GM12878 (cell line): ENCODE data around the gene VPS45. TPM values are rescaled to one million over a fixed set of nuclear protein-coding genes. Genes with fewer than 3 reads are reported as not detected.

Experiments
- BHLHE40 ChIP-seq, 2 experiments: fragments of 450-650 bp in 1 of 2; IDR thresholded peaks; 2 replicates each; pipeline ENCODE4 v1.6.1; 2011 to 2017; ENCODE audit warnings: low read depth in 2 of 2, borderline replicate concordance in 1 of 2, improper control_type of control experiment in 1 of 2, low read length in 1 of 2, mild to moderate bottlenecking in 1 of 2
- EED ChIP-seq: sonication (generic); IDR thresholded peaks from 2 replicates; pipeline ENCODE4 v1.6.1; 2016; ENCODE audit warnings: antibody characterized with exemption, low read depth
- ETV6 ChIP-seq, 2 experiments: fragments of 450-650 bp in 1 of 2; IDR thresholded peaks in 1 of 2; conservative IDR thresholded peaks in 1 of 2; 2 replicates each; pipeline ENCODE4 v1.6.1; 2014; ENCODE audit warnings: antibody characterized with exemption in 1 of 2, borderline replicate concordance in 1 of 2, low read depth in 1 of 2, mild to moderate bottlenecking in 1 of 2, moderate library complexity in 1 of 2
- FOS ChIP-seq: IDR thresholded peaks from 3 replicates; pipeline ENCODE4 v1.6.1; 2011; ENCODE audit warnings: borderline replicate concordance; ENCODE audit not compliant: insufficient read length; ENCODE audit errors: extremely low read depth
- GATAD2B ChIP-seq: fragments of 450-650 bp; conservative IDR thresholded peaks from 2 replicates; pipeline ENCODE4 v1.6.1; 2017; ENCODE audit warnings: low read depth, mild to moderate bottlenecking, moderate library complexity
- IKZF2 ChIP-seq, 2 experiments: fragments of 450-650 bp; IDR thresholded peaks; 2 replicates each; pipeline ENCODE4 v1.6.1; 2017; ENCODE audit warnings: mild to moderate bottlenecking in 2 of 2, moderate library complexity in 2 of 2
- KLF5 ChIP-seq: fragments of 450-650 bp; IDR thresholded peaks from 2 replicates; pipeline ENCODE4 v1.6.1; 2014; ENCODE audit warnings: mild to moderate bottlenecking; ENCODE audit not compliant: partially characterized antibody
- NBN ChIP-seq: fragments of 450-650 bp; IDR thresholded peaks from 2 replicates; pipeline ENCODE4 v1.6.1; 2016
- NR2C1 ChIP-seq: fragments of 450-650 bp; IDR thresholded peaks from 2 replicates; pipeline ENCODE4 v1.6.1; 2017; ENCODE audit warnings: antibody characterized with exemption, mild to moderate bottlenecking, moderate library complexity
- SUPT20H ChIP-seq: IDR thresholded peaks from 2 replicates; pipeline ENCODE4 v1.6.1; 2011; ENCODE audit warnings: low read depth, mild to moderate bottlenecking, low read length, moderate library complexity, borderline replicate concordance; ENCODE audit not compliant: control insufficient read depth
- YY1 ChIP-seq: IDR thresholded peaks from 2 replicates; pipeline ENCODE4 v1.6.1; 2011; ENCODE audit warnings: low read depth, mild to moderate bottlenecking, low read length
- polyA plus RNA-seq, 11 experiments: library from polyadenylated mRNA; depleted of rRNA in 4 of 11; unstranded in 6 of 11; stranded (reverse) in 5 of 11; fragments of >200 nt; fragmentation: Nextera tagmentation in 4 of 11; fragmentation: Illumina TruSeq in 1 of 11; extraction: Ambion mirVana in 4 of 11; extraction: Trizol in 1 of 11; gene quantifications; 1 replicate in 1 of 11; 2 replicates in 10 of 11; pipeline versions ENCODE4 v1.2.1 to v1.2.3, GENCODE V29; 2011 to 2016; ENCODE audit warnings: inconsistent platforms in 2 of 11, missing spikeins in 2 of 11, low read depth in 1 of 11
- total RNA-seq, 4 experiments: library from RNA; depleted of rRNA in 3 of 4; stranded (reverse); fragments of >200 nt in 3 of 4; fragmentation: Illumina TruSeq in 1 of 4; extraction: Trizol in 1 of 4; gene quantifications; 2 replicates each; pipeline versions ENCODE4 v1.2.1 to v1.2.3, GENCODE V29; 2013 to 2021
- TF ChIP-seq, protein P1 (sequence below): IDR thresholded peaks from 2 replicates; pipeline ENCODE4 v1.6.1; 2012; ENCODE audit warnings: mild to moderate bottlenecking, low read depth, low read length
- TF ChIP-seq, protein P2 (sequence below): fragments of 450-650 bp; IDR thresholded peaks from 2 replicates; pipeline ENCODE4 v1.6.1; 2017; ENCODE audit warnings: mild to moderate bottlenecking, moderate library complexity
- TF ChIP-seq, protein P3 (sequence below): fragments of 450-650 bp; formaldehyde crosslinking; IDR thresholded peaks from 2 replicates; pipeline ENCODE4 v1.5.0; 2022; ENCODE audit warnings: mild to moderate bottlenecking, missing genetic modification characterization
- TF ChIP-seq, protein P4 (sequence below): IDR thresholded peaks from 2 replicates; pipeline ENCODE4 v1.6.1; 2011; ENCODE audit warnings: low read depth, low read length, improper control_type of control experiment, borderline replicate concordance

VPS45 gene
- total and polyA plus RNA-seq, 10 of the 15 experiments (the other 5 are each of a cell fraction or from before 2014, with no cell fraction given): 24.4 to 48.7 (median 34.5) TPM

DNA sequence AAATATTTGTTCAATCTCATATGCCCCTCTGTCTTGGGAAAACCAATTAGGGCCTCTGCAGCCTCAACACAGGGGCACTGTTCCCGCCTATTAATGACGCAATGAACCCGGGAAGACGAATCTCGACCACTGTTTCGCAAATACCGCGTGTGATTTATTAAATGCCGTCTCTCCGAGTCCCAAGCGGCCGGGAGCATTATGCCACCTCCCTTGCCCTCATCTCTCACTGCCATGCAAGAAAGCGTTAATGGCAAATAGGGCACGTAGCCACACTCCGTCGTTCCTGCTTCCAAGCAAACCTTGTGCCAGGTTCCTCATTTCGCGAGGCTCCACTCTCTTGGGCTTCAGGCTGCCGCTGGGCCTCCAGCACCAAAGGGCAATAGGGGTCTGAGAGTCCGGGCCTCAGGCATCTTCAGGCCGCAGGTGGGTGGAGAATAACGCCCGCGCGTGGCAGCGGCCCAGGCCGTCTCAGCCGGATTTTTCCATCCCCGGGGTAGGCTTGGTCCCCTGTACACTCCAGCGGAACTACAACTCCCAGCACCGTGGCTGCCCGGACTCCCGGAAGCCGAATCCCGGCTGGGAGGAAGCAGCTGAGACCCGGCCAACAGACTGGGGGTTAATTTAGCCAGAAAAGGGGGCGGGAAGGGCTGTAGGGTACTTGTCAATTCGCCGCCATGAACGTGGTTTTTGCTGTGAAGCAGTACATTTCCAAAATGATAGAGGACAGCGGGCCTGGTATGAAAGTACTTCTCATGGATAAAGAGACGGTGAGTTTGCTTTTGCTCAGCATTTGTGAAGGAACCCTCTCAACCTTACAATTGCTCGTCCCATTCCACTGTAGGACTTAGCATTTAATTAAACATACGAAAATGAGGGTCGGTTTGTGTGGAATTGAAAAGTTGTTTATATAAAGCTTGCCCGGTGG, at the start of gene VPS45 (continued):
- peak; percentile 59 to 67 for TF ChIP-seq IKZF2 (IDR thresholded peaks at IDR 0.05)
- peak; percentile 70; the same call in 1 of the 2 replicates for TF ChIP-seq EED
- TF ChIP-seq KLF5: peak; percentile 91
- TF ChIP-seq, protein P1, sequence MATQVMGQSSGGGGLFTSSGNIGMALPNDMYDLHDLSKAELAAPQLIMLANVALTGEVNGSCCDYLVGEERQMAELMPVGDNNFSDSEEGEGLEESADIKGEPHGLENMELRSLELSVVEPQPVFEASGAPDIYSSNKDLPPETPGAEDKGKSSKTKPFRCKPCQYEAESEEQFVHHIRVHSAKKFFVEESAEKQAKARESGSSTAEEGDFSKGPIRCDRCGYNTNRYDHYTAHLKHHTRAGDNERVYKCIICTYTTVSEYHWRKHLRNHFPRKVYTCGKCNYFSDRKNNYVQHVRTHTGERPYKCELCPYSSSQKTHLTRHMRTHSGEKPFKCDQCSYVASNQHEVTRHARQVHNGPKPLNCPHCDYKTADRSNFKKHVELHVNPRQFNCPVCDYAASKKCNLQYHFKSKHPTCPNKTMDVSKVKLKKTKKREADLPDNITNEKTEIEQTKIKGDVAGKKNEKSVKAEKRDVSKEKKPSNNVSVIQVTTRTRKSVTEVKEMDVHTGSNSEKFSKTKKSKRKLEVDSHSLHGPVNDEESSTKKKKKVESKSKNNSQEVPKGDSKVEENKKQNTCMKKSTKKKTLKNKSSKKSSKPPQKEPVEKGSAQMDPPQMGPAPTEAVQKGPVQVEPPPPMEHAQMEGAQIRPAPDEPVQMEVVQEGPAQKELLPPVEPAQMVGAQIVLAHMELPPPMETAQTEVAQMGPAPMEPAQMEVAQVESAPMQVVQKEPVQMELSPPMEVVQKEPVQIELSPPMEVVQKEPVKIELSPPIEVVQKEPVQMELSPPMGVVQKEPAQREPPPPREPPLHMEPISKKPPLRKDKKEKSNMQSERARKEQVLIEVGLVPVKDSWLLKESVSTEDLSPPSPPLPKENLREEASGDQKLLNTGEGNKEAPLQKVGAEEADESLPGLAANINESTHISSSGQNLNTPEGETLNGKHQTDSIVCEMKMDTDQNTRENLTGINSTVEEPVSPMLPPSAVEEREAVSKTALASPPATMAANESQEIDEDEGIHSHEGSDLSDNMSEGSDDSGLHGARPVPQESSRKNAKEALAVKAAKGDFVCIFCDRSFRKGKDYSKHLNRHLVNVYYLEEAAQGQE: 0 out of 2 replicates have a peak, but pooled peaks have one; percentile 24
- no peak for TF ChIP-seq FOS
- TF ChIP-seq NR2C1: peak; percentile 54; the same call in 1 of the 2 replicates
- TF ChIP-seq BHLHE40 (IDR thresholded peaks at IDR 0.05; ENCODE audit: borderline replicate concordance in 1 of 2, low read depth in 2 of 2, low read length in 1 of 2): peak in 1 of 2 experiments; percentile 66; a peak in 2 of 4 replicates
- peak; percentile 61; the same call in 1 of the 2 replicates for TF ChIP-seq GATAD2B
- TF ChIP-seq NBN: peak; percentile 86; the same call in 1 of the 2 replicates
- TF ChIP-seq ETV6 (conservative IDR thresholded peaks at IDR 0.05 in 1 of 2, IDR thresholded peaks at IDR 0.05 in 1 of 2; ENCODE audit: borderline replicate concordance in 1 of 2, low read depth in 1 of 2): peak in 1 of 2 experiments; percentile 27; a peak in 1 of 4 replicates
- TF ChIP-seq, protein P2, sequence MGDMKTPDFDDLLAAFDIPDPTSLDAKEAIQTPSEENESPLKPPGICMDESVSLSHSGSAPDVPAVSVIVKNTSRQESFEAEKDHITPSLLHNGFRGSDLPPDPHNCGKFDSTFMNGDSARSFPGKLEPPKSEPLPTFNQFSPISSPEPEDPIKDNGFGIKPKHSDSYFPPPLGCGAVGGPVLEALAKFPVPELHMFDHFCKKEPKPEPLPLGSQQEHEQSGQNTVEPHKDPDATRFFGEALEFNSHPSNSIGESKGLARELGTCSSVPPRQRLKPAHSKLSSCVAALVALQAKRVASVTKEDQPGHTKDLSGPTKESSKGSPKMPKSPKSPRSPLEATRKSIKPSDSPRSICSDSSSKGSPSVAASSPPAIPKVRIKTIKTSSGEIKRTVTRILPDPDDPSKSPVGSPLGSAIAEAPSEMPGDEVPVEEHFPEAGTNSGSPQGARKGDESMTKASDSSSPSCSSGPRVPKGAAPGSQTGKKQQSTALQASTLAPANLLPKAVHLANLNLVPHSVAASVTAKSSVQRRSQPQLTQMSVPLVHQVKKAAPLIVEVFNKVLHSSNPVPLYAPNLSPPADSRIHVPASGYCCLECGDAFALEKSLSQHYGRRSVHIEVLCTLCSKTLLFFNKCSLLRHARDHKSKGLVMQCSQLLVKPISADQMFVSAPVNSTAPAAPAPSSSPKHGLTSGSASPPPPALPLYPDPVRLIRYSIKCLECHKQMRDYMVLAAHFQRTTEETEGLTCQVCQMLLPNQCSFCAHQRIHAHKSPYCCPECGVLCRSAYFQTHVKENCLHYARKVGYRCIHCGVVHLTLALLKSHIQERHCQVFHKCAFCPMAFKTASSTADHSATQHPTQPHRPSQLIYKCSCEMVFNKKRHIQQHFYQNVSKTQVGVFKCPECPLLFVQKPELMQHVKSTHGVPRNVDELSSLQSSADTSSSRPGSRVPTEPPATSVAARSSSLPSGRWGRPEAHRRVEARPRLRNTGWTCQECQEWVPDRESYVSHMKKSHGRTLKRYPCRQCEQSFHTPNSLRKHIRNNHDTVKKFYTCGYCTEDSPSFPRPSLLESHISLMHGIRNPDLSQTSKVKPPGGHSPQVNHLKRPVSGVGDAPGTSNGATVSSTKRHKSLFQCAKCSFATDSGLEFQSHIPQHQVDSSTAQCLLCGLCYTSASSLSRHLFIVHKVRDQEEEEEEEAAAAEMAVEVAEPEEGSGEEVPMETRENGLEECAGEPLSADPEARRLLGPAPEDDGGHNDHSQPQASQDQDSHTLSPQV: no peak
- TF ChIP-seq, protein P3, sequence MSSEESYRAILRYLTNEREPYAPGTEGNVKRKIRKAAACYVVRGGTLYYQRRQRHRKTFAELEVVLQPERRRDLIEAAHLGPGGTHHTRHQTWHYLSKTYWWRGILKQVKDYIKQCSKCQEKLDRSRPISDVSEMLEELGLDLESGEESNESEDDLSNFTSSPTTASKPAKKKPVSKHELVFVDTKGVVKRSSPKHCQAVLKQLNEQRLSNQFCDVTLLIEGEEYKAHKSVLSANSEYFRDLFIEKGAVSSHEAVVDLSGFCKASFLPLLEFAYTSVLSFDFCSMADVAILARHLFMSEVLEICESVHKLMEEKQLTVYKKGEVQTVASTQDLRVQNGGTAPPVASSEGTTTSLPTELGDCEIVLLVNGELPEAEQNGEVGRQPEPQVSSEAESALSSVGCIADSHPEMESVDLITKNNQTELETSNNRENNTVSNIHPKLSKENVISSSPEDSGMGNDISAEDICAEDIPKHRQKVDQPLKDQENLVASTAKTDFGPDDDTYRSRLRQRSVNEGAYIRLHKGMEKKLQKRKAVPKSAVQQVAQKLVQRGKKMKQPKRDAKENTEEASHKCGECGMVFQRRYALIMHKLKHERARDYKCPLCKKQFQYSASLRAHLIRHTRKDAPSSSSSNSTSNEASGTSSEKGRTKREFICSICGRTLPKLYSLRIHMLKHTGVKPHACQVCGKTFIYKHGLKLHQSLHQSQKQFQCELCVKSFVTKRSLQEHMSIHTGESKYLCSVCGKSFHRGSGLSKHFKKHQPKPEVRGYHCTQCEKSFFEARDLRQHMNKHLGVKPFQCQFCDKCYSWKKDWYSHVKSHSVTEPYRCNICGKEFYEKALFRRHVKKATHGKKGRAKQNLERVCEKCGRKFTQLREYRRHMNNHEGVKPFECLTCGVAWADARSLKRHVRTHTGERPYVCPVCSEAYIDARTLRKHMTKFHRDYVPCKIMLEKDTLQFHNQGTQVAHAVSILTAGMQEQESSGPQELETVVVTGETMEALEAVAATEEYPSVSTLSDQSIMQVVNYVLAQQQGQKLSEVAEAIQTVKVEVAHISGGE (CRISPR knock-in tag): peak; percentile 88
- peak; percentile 89 for TF ChIP-seq YY1
- TF ChIP-seq SUPT20H: no peak
- TF ChIP-seq, protein P4, sequence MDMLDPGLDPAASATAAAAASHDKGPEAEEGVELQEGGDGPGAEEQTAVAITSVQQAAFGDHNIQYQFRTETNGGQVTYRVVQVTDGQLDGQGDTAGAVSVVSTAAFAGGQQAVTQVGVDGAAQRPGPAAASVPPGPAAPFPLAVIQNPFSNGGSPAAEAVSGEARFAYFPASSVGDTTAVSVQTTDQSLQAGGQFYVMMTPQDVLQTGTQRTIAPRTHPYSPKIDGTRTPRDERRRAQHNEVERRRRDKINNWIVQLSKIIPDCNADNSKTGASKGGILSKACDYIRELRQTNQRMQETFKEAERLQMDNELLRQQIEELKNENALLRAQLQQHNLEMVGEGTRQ: no peak
